ENCODE data around the gene NTM.

The NTM gene

DNA sequence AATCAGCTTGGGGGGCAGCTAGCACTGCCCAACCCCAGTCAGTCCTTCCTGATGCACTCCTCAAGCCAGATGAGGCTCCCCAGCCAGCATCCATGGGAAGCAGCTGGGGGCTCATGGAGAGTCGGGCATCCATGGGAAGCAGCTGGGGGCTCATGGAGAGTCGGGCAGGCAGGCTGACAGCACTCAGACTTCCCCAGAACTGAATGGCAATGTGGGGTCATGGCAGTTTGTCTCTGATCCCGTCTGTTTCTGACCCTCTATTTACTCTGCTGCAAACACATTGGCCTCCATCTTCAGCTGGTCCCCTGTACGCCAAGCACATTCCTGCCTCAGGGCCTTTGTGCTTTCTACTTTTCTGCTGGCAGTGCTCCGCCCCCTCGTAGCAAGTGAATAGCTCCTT is 314.8 kb downstream of the NTM start:
- no peak overlapping the region for H3K27ac ChIP-seq
- TF ChIP-seq ZFX (IDR thresholded peaks at IDR 0.05; ENCODE audit: borderline replicate concordance): no peak
- TF ChIP-seq, protein P1, sequence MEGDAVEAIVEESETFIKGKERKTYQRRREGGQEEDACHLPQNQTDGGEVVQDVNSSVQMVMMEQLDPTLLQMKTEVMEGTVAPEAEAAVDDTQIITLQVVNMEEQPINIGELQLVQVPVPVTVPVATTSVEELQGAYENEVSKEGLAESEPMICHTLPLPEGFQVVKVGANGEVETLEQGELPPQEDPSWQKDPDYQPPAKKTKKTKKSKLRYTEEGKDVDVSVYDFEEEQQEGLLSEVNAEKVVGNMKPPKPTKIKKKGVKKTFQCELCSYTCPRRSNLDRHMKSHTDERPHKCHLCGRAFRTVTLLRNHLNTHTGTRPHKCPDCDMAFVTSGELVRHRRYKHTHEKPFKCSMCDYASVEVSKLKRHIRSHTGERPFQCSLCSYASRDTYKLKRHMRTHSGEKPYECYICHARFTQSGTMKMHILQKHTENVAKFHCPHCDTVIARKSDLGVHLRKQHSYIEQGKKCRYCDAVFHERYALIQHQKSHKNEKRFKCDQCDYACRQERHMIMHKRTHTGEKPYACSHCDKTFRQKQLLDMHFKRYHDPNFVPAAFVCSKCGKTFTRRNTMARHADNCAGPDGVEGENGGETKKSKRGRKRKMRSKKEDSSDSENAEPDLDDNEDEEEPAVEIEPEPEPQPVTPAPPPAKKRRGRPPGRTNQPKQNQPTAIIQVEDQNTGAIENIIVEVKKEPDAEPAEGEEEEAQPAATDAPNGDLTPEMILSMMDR (IDR thresholded peaks at IDR 0.05): no peak

DNA sequence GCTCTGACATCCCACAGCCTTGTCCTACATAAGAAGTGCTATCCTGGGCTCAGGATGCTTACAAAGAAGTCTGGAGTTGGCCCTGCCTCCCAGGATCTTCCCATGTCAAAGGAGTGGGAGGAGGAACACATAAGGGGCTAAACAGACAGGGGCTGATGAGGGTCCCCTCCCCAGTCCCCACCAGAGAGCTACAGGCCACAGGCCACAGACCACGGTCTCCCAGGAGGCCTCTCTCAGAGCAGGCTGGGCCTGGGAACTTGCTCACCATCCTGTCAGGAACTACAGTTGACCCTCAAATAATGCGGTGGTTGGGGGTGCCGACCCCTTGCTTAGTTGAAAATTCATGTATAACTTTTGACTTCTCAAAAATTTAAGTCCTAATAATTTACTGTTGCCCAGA is 315.5 kb downstream of the NTM start:
- H3K27ac ChIP-seq: no peak overlapping the region
- TF ChIP-seq, protein P1 (IDR thresholded peaks at IDR 0.05): no peak
- TF ChIP-seq ZFX (IDR thresholded peaks at IDR 0.05; ENCODE audit: borderline replicate concordance): no peak

DNA sequence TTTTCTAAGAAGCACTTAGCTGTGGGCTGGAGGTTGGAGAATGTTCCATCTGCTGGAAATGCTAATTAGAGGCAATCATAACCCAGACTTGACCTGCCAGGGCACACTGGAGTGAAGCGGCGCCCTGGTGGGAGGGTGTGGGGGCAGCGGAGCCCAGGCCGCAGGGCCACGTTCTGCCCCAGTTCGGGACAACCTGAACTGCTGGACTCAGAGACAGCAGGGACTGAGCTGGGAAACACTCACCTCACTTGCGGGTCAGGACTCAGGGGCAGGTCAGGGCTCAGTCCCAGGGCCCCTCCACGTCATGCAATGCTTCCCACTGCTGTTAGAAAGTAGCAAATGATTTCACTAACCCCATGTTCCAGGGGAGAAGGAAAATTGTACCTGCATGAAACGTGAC is 316.4 kb downstream of the NTM start:
- H3K27ac ChIP-seq: no peak overlapping the region
- TF ChIP-seq, protein P1 (IDR thresholded peaks at IDR 0.05): no peak
- TF ChIP-seq ZFX (IDR thresholded peaks at IDR 0.05; ENCODE audit: borderline replicate concordance): no peak

DNA sequence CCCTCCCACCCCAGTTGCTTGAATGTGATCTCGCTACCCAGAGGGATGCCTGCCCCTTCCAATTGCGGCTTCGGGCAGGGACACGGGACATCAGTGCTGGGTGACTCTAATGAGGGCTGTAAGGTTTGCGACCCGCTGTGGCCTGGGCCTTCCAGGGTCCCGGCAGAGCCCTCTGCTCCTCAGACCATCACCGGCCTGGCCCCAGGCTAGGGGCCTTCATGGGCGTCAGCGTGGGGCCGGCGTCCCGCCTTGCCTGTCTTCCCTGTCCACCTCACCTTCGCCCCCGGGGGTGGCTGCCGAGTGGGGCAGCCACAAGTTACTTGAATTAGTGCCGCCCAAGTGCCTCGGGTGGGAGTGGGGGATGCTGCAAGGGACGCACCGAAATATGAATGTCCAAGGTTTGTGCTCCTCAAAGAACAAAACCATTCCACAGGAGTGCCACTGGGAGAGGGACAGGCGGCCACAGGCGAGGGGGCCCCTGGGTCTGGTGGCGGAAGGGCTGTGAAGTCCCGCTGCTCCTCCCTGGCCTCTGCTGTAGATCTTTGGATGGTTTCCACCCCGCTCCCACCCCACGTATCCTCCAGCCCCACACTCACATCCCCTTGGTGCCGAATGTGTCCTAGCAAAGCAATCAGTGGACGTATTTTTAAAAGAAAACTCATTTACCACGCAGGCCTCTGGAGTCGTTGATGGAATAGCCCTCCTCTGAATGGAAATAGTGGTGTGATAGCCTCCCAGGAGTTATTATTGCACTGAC is 317.1 kb downstream of the NTM start:
- TF ChIP-seq, protein P1 (IDR thresholded peaks at IDR 0.05): no peak
- TF ChIP-seq ZFX (IDR thresholded peaks at IDR 0.05; ENCODE audit: borderline replicate concordance): no peak

DNA sequence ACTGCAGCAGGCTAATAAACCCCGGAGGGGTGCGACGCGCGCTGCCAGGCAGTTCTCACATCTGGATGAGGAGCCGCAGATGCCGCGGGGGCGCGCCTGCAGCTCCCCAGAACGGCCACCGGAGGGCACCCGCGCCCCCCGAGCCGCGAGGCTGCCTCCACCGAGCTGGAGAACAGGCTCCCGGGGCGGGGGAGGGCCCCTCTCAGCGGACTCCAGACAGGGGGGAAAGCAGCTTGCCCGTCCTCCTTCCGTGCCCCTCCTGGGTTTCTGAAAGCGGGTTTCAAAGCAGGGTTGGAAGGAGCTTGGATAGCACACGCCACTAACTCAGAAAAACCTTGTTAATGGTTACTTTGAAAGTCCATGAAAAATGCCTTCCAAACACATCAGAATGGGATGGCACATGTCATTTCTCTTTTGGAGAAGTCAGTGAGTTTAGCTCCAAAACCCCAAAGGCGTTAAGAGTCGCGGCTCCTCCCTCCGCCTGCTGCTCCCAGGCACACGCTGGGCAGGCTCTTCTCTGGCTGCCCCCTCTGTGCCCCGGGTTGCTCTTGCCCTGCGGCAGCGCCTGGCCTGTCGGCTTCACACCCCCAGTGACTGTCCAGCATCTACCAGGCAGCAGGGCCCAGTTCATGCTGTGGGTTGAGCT is 317.8 kb downstream of the NTM start:
- no peak overlapping the region for H3K27ac ChIP-seq
- TF ChIP-seq ZFX (IDR thresholded peaks at IDR 0.05; ENCODE audit: borderline replicate concordance): no peak
- TF ChIP-seq, protein P1 (IDR thresholded peaks at IDR 0.05): peak; percentile 92

More for the DNA sequence above, 317.1 kb downstream of the NTM start:
- H3K27ac ChIP-seq: no peak overlapping the region

DNA sequence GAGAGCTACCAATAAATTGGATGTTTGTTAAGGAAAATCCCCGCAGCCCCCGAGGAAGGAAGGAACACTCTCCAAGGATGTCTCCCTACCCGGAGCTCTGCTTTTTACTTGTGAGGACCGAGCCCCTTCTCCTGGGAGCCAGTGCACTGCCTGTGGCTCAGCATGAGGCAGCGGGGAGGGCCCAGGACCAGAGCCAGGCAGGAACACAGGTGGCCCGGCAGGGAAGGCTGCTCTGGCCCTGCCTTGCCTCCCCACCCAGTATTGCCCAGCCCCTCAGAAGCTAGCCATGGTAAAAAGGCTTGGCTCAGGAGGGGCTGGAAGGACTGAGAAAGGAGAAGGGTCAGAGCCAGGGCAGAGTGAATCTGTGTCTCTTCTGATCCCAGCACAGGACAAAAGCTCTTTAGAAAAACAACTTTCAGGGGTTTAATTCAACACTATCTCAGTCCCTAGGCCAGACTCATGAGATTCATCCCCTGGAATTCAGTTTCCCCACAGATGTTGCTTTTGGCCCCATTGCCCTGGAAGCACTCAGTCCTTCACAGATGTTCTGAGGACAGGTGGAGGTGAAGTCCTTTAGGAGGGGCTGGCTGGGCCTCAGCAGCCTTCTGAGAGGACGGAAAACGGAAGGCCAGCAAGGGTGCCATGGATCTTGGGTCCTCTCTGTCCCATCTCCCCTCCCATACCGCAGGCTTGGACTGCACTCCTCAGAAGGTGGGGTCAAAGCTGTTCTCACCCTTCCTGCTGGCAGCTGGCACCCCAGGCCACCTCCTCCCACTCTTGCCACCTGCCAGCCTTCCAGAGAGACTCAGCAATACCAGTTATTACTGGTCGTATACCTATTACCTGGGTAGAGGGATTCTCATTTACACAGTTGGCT is 318.9 kb downstream of the NTM start:
- H3K27ac ChIP-seq: no peak overlapping the region
- TF ChIP-seq ZFX (IDR thresholded peaks at IDR 0.05; ENCODE audit: borderline replicate concordance): no peak
- TF ChIP-seq, protein P1 (IDR thresholded peaks at IDR 0.05): no peak
